ENCODE data around the gene CCNQ.

- peak in 2 of 3 experiments; percentile 81 to 90 for TF ChIP-seq CTCF (optimal IDR thresholded peaks at IDR 0.05 in 1 of 3, IDR thresholded peaks at IDR 0.05 in 1 of 3, conservative IDR thresholded peaks at IDR 0.05 in 1 of 3; ENCODE audit: extremely low read depth in 1 of 3, insufficient read depth in 2 of 3, low read length in 3 of 3)
- no peak for TF ChIP-seq EZH2 (IDR thresholded peaks at IDR 0.05; ENCODE audit: low read length)
These were observed 59.6 kb downstream of the CCNQ start for GRCh38 chrX:153539171-153539978.
